Caco-2 (cell line): ENCODE measurements around the gene TK2. TPM values are rescaled to one million over a fixed set of nuclear protein-coding genes. Genes with fewer than 3 reads are reported as not detected.
A peak's percentile ranks its signal among the peaks of the same experiment; 100 is the strongest.
"Not testable (repeated sequence)": the region's sequence is repeated elsewhere in the genome, so short reads cannot be mapped to it uniquely, and the experiment has no call there.

ENCODE experiments used
- BruUV-seq: library from RNA; stranded (reverse); fragments of 400-500 nt; replicated peaks from 2 replicates; lab custom pipeline; 2021; lab: Mats Ljungman, UMichigan
- CTCF ChIA-PET: fragments of 300-600 bp; sonication (Branson Sonifier 250); formaldehyde crosslinking; loops from one replicate; lab custom pipeline; 2022; ENCODE audit warnings: antibody characterized with exemption; lab: Charles Lee
- POLR2A ChIA-PET: fragments of 300-600 bp; sonication (Branson Sonifier 250); formaldehyde crosslinking; loops from one replicate; lab custom pipeline; 2022; ENCODE audit warnings: antibody characterized with exemption; lab: Charles Lee
- DNase-seq, 2 experiments: peaks; one replicate each; pipeline versions ENCODE4 v3.0.0 to v3.0.0-alpha.2; 2020 to 2022
- H3K27me3 ChIP-seq: replicated peaks from 2 replicates; pipeline ENCODE4 v1.6.0; 2011; ENCODE audit warnings: low read length; ENCODE audit not compliant: control insufficient read depth, insufficient read depth
- H3K36me3 ChIP-seq: 2 replicates; pipeline ENCODE4 v1.5.1; 2011; ENCODE audit warnings: low read length; ENCODE audit not compliant: control insufficient read depth, insufficient read depth
- H3K4me1 ChIP-seq: fragments of 250-450 bp; sonication (Bioruptor Pico); 2 replicates; pipeline ENCODE4 v1.5.1; 2020; ENCODE audit warnings: mild to moderate bottlenecking
- H3K4me3 ChIP-seq: 2 replicates; pipeline ENCODE4 v1.5.1; 2011; ENCODE audit warnings: low read depth, mild to moderate bottlenecking, control low read depth, low read length
- H3K9me3 ChIP-seq: fragments of 250-450 bp; sonication (Bioruptor Pico); 2 replicates; pipeline ENCODE4 v1.5.1; 2020; ENCODE audit warnings: mild to moderate bottlenecking, moderate library complexity
- H3K27ac Mint-ChIP-seq: one replicate; pipeline ENCODE4 v1.8.0; 2022; ENCODE audit warnings: mixed read lengths; ENCODE audit not compliant: unreplicated experiment
- H3K27me3 Mint-ChIP-seq: one replicate; pipeline ENCODE4 v1.8.0; 2022; ENCODE audit warnings: mixed read lengths; ENCODE audit not compliant: insufficient read depth, unreplicated experiment
- H3K36me3 Mint-ChIP-seq: one replicate; pipeline ENCODE4 v1.8.0; 2022; ENCODE audit warnings: mild to moderate bottlenecking, mixed read lengths; ENCODE audit not compliant: insufficient read depth, unreplicated experiment
- H3K4me1 Mint-ChIP-seq: one replicate; pipeline ENCODE4 v1.8.0; 2022; ENCODE audit warnings: low read depth, mixed read lengths; ENCODE audit not compliant: unreplicated experiment
- H3K4me3 Mint-ChIP-seq: one replicate; pipeline ENCODE4 v1.8.0; 2022; ENCODE audit warnings: mild to moderate bottlenecking, moderate library complexity, mixed read lengths; ENCODE audit not compliant: unreplicated experiment
- H3K9me3 Mint-ChIP-seq: one replicate; pipeline ENCODE4 v1.8.0; 2022; ENCODE audit warnings: mixed read lengths; ENCODE audit not compliant: unreplicated experiment
- CTCF ChIP-seq, 2 experiments: fragments of 200-600 bp in 1 of 2; IDR thresholded peaks; 1 replicate in 1 of 2; 2 replicates in 1 of 2; pipeline versions ENCODE4 v1.5.1 to v1.8.0; 2011 to 2022; ENCODE audit warnings: antibody characterized with exemption in 1 of 2, control low read depth in 1 of 2, inconsistent platforms in 1 of 2, low read depth in 1 of 2, low read length in 1 of 2, mild to moderate bottlenecking in 1 of 2, moderate library complexity in 1 of 2; ENCODE audit not compliant: insufficient read depth in 1 of 2, severe bottlenecking in 1 of 2, unreplicated experiment in 1 of 2
- intact Hi-C: fragments of 100-400 bp; cut with micrococcal nuclease; formaldehyde crosslinking; loops from one replicate; pipeline ENCODE4 v1.10.0; 2022; ENCODE audit not compliant: unreplicated experiment
- total RNA-seq: library from RNA; stranded (reverse); gene quantifications from 2 replicates; pipeline ENCODE4 v1.2.3, GENCODE V29; 2022

The TK2 gene
- total RNA-seq, 1 experiment from 2014 or later = 18.2 TPM

GRCh38 chr16:66503612-66504011 is 46.3 kb downstream of the TK2 start:
- no peak for DNase-seq
- H3K4me3 ChIP-seq = no peak overlapping the region
- H3K27me3 Mint-ChIP-seq = no peaks in the 10 kb centered on the region
- no peaks in the 10 kb centered on the region for H3K9me3 Mint-ChIP-seq
- H3K4me3 Mint-ChIP-seq = no peak overlapping the region
- intact Hi-C loops = no loop called here
- ChIA-PET POLR2A (no interaction called here), CTCF (no interaction called here)
- no peaks in the 10 kb centered on the region for H3K27me3 ChIP-seq
- peaks cover 7% of the 10 kb centered on the region for H3K36me3 Mint-ChIP-seq
- no peaks in the 10 kb centered on the region for H3K36me3 ChIP-seq
- H3K9me3 ChIP-seq = no peaks in the 10 kb centered on the region
- H3K27ac Mint-ChIP-seq = no peak overlapping the region
- H3K4me1 ChIP-seq = no peaks in the 10 kb centered on the region
- BruUV-seq = no TSS peak
- TF ChIP-seq CTCF (IDR thresholded peaks at IDR 0.05; ENCODE audit: insufficient read depth in 1 of 2, low read depth in 1 of 2, low read length in 1 of 2, severe bottlenecking in 1 of 2, unreplicated experiment in 1 of 2) = no peak
- H3K4me1 Mint-ChIP-seq = peaks cover 7% of the 10 kb centered on the region

GRCh38 chr16:66503030-66503429 is 46.9 kb downstream of the TK2 start:
- ChIA-PET POLR2A (no interaction called here), CTCF (interaction anchor here (0.9 kb wide), 1 partner anchor 47 kb away, joined by 5 read pairs; no protein-coding TSS in a partner anchor)
- Mint-ChIP-seq H3K27ac (no peak overlapping the region), H3K36me3 (peaks cover 7% of the 10 kb centered on the region), H3K27me3 (no peaks in the 10 kb centered on the region), H3K9me3 (no peaks in the 10 kb centered on the region), H3K4me3 (no peak overlapping the region), H3K4me1 (peaks cover 7% of the 10 kb centered on the region)
- Histone ChIP-seq H3K4me1 (no peaks in the 10 kb centered on the region), H3K4me3 (no peak overlapping the region), H3K36me3 (no peaks in the 10 kb centered on the region), H3K27me3 (no peaks in the 10 kb centered on the region), H3K9me3 (no peaks in the 10 kb centered on the region)
- no TSS peak for BruUV-seq
- no peak for DNase-seq
- intact Hi-C loops = no loop called here
- TF ChIP-seq CTCF (IDR thresholded peaks at IDR 0.05; ENCODE audit: insufficient read depth in 1 of 2, low read depth in 1 of 2, low read length in 1 of 2, severe bottlenecking in 1 of 2, unreplicated experiment in 1 of 2) = no peak

GRCh38 chr16:66502020-66502913 is 47.7 kb downstream of the TK2 start:
- BruUV-seq = no TSS peak
- POLR2A ChIA-PET = no interaction called here
- no peaks in the 10 kb centered on the region for H3K9me3 ChIP-seq
- Mint-ChIP-seq H3K27ac (no peak overlapping the region), H3K27me3 (peaks cover 1% of the 10 kb centered on the region), H3K4me3 (no peak overlapping the region), H3K36me3 (peaks cover under 1% of the 10 kb centered on the region), H3K4me1 (peaks cover 7% of the 10 kb centered on the region), H3K9me3 (no peaks in the 10 kb centered on the region)
- H3K36me3 ChIP-seq = no peaks in the 10 kb centered on the region
- no peaks in the 10 kb centered on the region for H3K4me1 ChIP-seq
- no peak overlapping the region for H3K4me3 ChIP-seq
- CTCF ChIA-PET = interaction anchor here (0.7 to 0.9 kb wide), 2 partner anchors 10 to 46 kb away, joined by 3 to 5 read pairs; no protein-coding TSS in a partner anchor
- intact Hi-C loops = no loop called here
- no peak for TF ChIP-seq CTCF (IDR thresholded peaks at IDR 0.05; ENCODE audit: insufficient read depth in 1 of 2, low read depth in 1 of 2, low read length in 1 of 2, severe bottlenecking in 1 of 2, unreplicated experiment in 1 of 2)
- H3K27me3 ChIP-seq = no peaks in the 10 kb centered on the region
- DNase-seq = peak in 1 of 2 experiments; percentile 47

- H3K27me3 Mint-ChIP-seq, H3K36me3 Mint-ChIP-seq, DNase-seq, H3K27ac Mint-ChIP-seq, H3K4me3 ChIP-seq, H3K4me1 ChIP-seq, H3K36me3 ChIP-seq, H3K27me3 ChIP-seq, H3K4me1 Mint-ChIP-seq, intact Hi-C loops, H3K4me3 Mint-ChIP-seq, BruUV-seq, POLR2A ChIA-PET, H3K9me3 ChIP-seq, H3K9me3 Mint-ChIP-seq: not testable (repeated sequence)
- CTCF ChIA-PET = interaction anchor here (0.7 kb wide), 1 partner anchor 10 kb away, joined by 3 read pairs; no protein-coding TSS in a partner anchor
Measured at GRCh38 chr16:66501563-66501962, 48.4 kb downstream of the TK2 start.

GRCh38 chr16:66497921-66498320 is 52.0 kb downstream of the TK2 start:
- intact Hi-C loops, H3K4me3 ChIP-seq, H3K27ac Mint-ChIP-seq, CTCF ChIA-PET, H3K4me1 Mint-ChIP-seq, H3K36me3 Mint-ChIP-seq, DNase-seq, H3K27me3 ChIP-seq, POLR2A ChIA-PET, H3K27me3 Mint-ChIP-seq, H3K36me3 ChIP-seq, H3K9me3 Mint-ChIP-seq, H3K9me3 ChIP-seq, H3K4me1 ChIP-seq, H3K4me3 Mint-ChIP-seq, BruUV-seq: not testable (repeated sequence)
